Lung (tissue), 12 donors: ENCODE data around the gene NSUN6. TPM values are rescaled to one million over a fixed set of nuclear protein-coding genes. Genes with fewer than 3 reads are reported as not detected.
A peak's percentile ranks its signal among the peaks of the same experiment; 100 is the strongest.

ENCODE experiments used
- ATAC-seq: fragments of 200-7000 bp; cut with Tn5 transposase; one replicate; pipeline ENCODE4 v1.9.1; 2020; ENCODE audit warnings: moderate number of reproducible peaks; ENCODE audit not compliant: insufficient read depth, low FRiP score
- DNase-seq, 3 donors: peaks; one replicate each; pipeline ENCODE4 v3.0.0-alpha.2; 2013 to 2017
- H3K27ac ChIP-seq, 2 donors: one replicate each; pipeline ENCODE4 v1.5.1; 2013; ENCODE audit warnings: mild to moderate bottlenecking in 2 of 2, moderate library complexity in 2 of 2, control low read depth in 1 of 2, inconsistent platforms in 1 of 2, low read depth in 1 of 2, low read length in 1 of 2
- H3K27me3 ChIP-seq, 3 donors: one replicate each; pipeline ENCODE4 v1.5.1; 2013; ENCODE audit warnings: low read length in 2 of 3; ENCODE audit not compliant: control insufficient read depth in 3 of 3, insufficient read depth in 3 of 3
- H3K36me3 ChIP-seq, 4 donors: one replicate each; pipeline ENCODE4 v1.5.1; 2013; ENCODE audit warnings: low read length in 4 of 4, mild to moderate bottlenecking in 1 of 4, moderate library complexity in 1 of 4; ENCODE audit not compliant: control insufficient read depth in 4 of 4, insufficient read depth in 4 of 4
- H3K4me1 ChIP-seq, 5 donors: one replicate each; pipeline ENCODE4 v1.5.1; 2013; ENCODE audit warnings: low read length in 5 of 5, mild to moderate bottlenecking in 2 of 5, moderate library complexity in 1 of 5; ENCODE audit not compliant: control insufficient read depth in 5 of 5, insufficient read depth in 5 of 5
- H3K4me3 ChIP-seq: one replicate; pipeline ENCODE4 v1.5.1; 2013; ENCODE audit warnings: mild to moderate bottlenecking, control low read depth, moderate library complexity
- H3K9ac ChIP-seq, 2 donors: one replicate each; pipeline ENCODE4 v1.5.1; 2013; ENCODE audit warnings: low read length in 2 of 2, control low read depth in 1 of 2; ENCODE audit not compliant: insufficient read depth in 1 of 2
- H3K9me3 ChIP-seq, 4 donors: one replicate each; pipeline ENCODE4 v1.5.1; 2013; ENCODE audit warnings: low read length in 3 of 4, mild to moderate bottlenecking in 1 of 4, moderate library complexity in 1 of 4; ENCODE audit not compliant: control insufficient read depth in 4 of 4, insufficient read depth in 3 of 4
- WGBS, 2 donors: extraction: QIAGEN DNeasy Blood & Tissue Kit; methylation state at CpG; one replicate each; pipeline ENCODE4 v1.1.7; 2013; 5-methylcytosine and 5-hydroxymethylcytosine counted together
- polyA plus RNA-seq, 2 donors: library from polyadenylated mRNA; stranded (reverse); fragments of 200-250 nt; gene quantifications; one replicate each; pipeline ENCODE4 v1.2.1, GENCODE V29; 2013
- total RNA-seq, 2 donors: library from RNA; depleted of rRNA in 1 of 2; stranded (reverse); fragments of >200 nt in 1 of 2; gene quantifications; one replicate each; pipeline ENCODE4 v1.2.1, GENCODE V29; 2014 to 2021
- TF ChIP-seq, protein P1 (sequence below): IDR thresholded peaks from 2 replicates; pipeline ENCODE4 v1.5.1; 2012; ENCODE audit warnings: mild to moderate bottlenecking; ENCODE audit errors: control extremely low read depth, extremely low read depth
- donor health status: control.
- donor health status: control.
- donor health status: Bipolar disorder and iron deficiency.
- donor health status: healthy.
- donor health status: DM: yes; HTN: yes; CAD: no.

The NSUN6 gene
- total and polyA plus RNA-seq, 4 donors, result 4.0 to 30.5 (median 6.5) TPM

- no peak for DNase-seq
- 91 to 93% methylated on average over 3 of the region's 3 CpGs for WGBS, 2 donors
- Histone ChIP-seq H3K4me1 (no peaks in the 10 kb centered on the region), H3K36me3 (peaks cover 0 to 7% (median 2%) of the 10 kb centered on the region in 4 donors), H3K9ac (no peak overlapping the region), H3K27ac (no peak overlapping the region), H3K9me3 (no peaks in the 10 kb centered on the region), H3K27me3 (no peaks in the 10 kb centered on the region), H3K4me3 (no peak overlapping the region)
- TF ChIP-seq, protein P1, sequence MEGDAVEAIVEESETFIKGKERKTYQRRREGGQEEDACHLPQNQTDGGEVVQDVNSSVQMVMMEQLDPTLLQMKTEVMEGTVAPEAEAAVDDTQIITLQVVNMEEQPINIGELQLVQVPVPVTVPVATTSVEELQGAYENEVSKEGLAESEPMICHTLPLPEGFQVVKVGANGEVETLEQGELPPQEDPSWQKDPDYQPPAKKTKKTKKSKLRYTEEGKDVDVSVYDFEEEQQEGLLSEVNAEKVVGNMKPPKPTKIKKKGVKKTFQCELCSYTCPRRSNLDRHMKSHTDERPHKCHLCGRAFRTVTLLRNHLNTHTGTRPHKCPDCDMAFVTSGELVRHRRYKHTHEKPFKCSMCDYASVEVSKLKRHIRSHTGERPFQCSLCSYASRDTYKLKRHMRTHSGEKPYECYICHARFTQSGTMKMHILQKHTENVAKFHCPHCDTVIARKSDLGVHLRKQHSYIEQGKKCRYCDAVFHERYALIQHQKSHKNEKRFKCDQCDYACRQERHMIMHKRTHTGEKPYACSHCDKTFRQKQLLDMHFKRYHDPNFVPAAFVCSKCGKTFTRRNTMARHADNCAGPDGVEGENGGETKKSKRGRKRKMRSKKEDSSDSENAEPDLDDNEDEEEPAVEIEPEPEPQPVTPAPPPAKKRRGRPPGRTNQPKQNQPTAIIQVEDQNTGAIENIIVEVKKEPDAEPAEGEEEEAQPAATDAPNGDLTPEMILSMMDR, result no peak
- no peak for ATAC-seq
Observed at GRCh38 chr10:18610517-18610916, 40.9 kb downstream of the NSUN6 start.

GRCh38 chr10:18608596-18608995 is 42.8 kb downstream of the NSUN6 start:
- Histone ChIP-seq H3K36me3 (peaks cover 0 to 5% (median 2%) of the 10 kb centered on the region in 4 donors), H3K4me1 (no peaks in the 10 kb centered on the region), H3K9ac (no peak overlapping the region), H3K27me3 (no peaks in the 10 kb centered on the region), H3K27ac (no peak overlapping the region), H3K4me3 (no peak overlapping the region), H3K9me3 (no peaks in the 10 kb centered on the region)
- no peak for DNase-seq
- TF ChIP-seq, protein P1, result no peak
- no peak for ATAC-seq
- WGBS, 2 donors, result 86 to 92% methylated on average over 6 of the region's 6 CpGs

GRCh38 chr10:18607503-18608378 is 43.6 kb downstream of the NSUN6 start:
- 64 to 78% methylated on average over 1 of the region's 1 CpG for WGBS, 2 donors
- peaks cover 0 to 5% (median 2%) of the 10 kb centered on the region in 4 donors for H3K36me3 ChIP-seq
- no peak for ATAC-seq
- H3K27me3 ChIP-seq, result no peaks in the 10 kb centered on the region
- peak in 2 of 3 donors; percentile 31 to 51 for DNase-seq
- H3K4me1 ChIP-seq, result no peaks in the 10 kb centered on the region
- no peak overlapping the region for H3K4me3 ChIP-seq
- TF ChIP-seq, protein P1, result no peak
- no peak overlapping the region for H3K27ac ChIP-seq
- H3K9ac ChIP-seq, result no peak overlapping the region
- H3K9me3 ChIP-seq, result no peaks in the 10 kb centered on the region
